Endothelial cell of umbilical vein (primary cell): ENCODE results near the gene CMTM3.
A peak's percentile ranks its signal among the peaks of the same experiment; 100 is the strongest.

Experiments
- CTCF ChIP-seq, 2 donors: IDR thresholded peaks; 1 replicate in 1 of 2; 2 replicates in 1 of 2; pipeline ENCODE4 v1.5.1; 2011; ENCODE audit warnings: low read length in 2 of 2, mild to moderate bottlenecking in 2 of 2, moderate library complexity in 2 of 2, control low read depth in 1 of 2, inconsistent platforms in 1 of 2, low read depth in 1 of 2; ENCODE audit not compliant: insufficient read depth in 1 of 2; ENCODE audit errors: extremely low read depth in 1 of 2
- EZH2 ChIP-seq: IDR thresholded peaks from 2 replicates; pipeline ENCODE4 v1.6.1; 2012; ENCODE audit warnings: borderline replicate concordance, low read depth, mild to moderate bottlenecking, moderate library complexity, low read length, inconsistent platforms; ENCODE audit not compliant: severe bottlenecking
- FOS ChIP-seq: IDR thresholded peaks from 2 replicates; pipeline ENCODE4 v1.6.1; 2011; ENCODE audit warnings: mild to moderate bottlenecking, low read length, moderate library complexity, borderline replicate concordance; ENCODE audit not compliant: insufficient read depth
- JUN ChIP-seq: IDR thresholded peaks from 2 replicates; pipeline ENCODE4 v1.6.1; 2011; ENCODE audit warnings: borderline replicate concordance, low read depth; ENCODE audit not compliant: insufficient read length, insufficient read depth
- MAX ChIP-seq: IDR thresholded peaks from 2 replicates; pipeline ENCODE4 v1.6.1; 2011; ENCODE audit not compliant: insufficient read depth, insufficient read length
- POLR2A ChIP-seq: IDR thresholded peaks from 2 replicates; pipeline ENCODE4 v1.6.1; 2012; ENCODE audit warnings: low read depth, mild to moderate bottlenecking, control low read depth, low read length
- POLR2AphosphoS5 ChIP-seq: IDR thresholded peaks from 2 replicates; pipeline ENCODE4 v1.6.1; 2012; ENCODE audit warnings: low read depth, mild to moderate bottlenecking, control low read depth, low read length, moderate library complexity; ENCODE audit not compliant: insufficient read depth

- TF ChIP-seq EZH2 (no peak), CTCF (IDR thresholded peaks at IDR 0.05; ENCODE audit: extremely low read depth in 1 of 2, insufficient read depth in 1 of 2, low read depth in 1 of 2, low read length in 2 of 2) (peak; percentile 42 to 76), POLR2A (peak; percentile 18), MAX (no peak), POLR2AphosphoS5 (peak; percentile 64), FOS (no peak), JUN (no peak)
These were observed at the start of gene CMTM3 for GRCh38 chr16:66604376-66605176.
